Adipocyte (in vitro differentiated cells): Measurements from ENCODE around the gene POLA1.
"Not testable (repeated sequence)": the region's sequence is repeated elsewhere in the genome, so short reads cannot be mapped to it uniquely, and the experiment has no call there.

Experiments
- DNase-seq: peaks from one replicate; pipeline ENCODE4 v3.0.0-alpha.2; 2015; ENCODE audit warnings: low read depth
- H3K27me3 ChIP-seq: replicated peaks from 2 replicates; pipeline ENCODE4 v1.7.0; 2013; ENCODE audit warnings: mild to moderate bottlenecking, low read length, moderate library complexity; ENCODE audit not compliant: control insufficient read depth, insufficient read depth
- H3K36me3 ChIP-seq: 2 replicates; pipeline ENCODE4 v1.7.0; 2013; ENCODE audit warnings: low read length, mild to moderate bottlenecking, moderate library complexity; ENCODE audit not compliant: control insufficient read depth, insufficient read depth, severe bottlenecking
- H3K4me1 ChIP-seq: 2 replicates; pipeline ENCODE4 v1.7.0; 2013; ENCODE audit warnings: mild to moderate bottlenecking, low read length, moderate library complexity; ENCODE audit not compliant: control insufficient read depth, insufficient read depth
- H3K4me3 ChIP-seq: 2 replicates; pipeline ENCODE4 v1.7.0; 2013; ENCODE audit warnings: mild to moderate bottlenecking, low read length, moderate library complexity
- H3K9ac ChIP-seq: 2 replicates; pipeline ENCODE4 v1.7.0; 2013; ENCODE audit warnings: mild to moderate bottlenecking, low read length, moderate library complexity
- H3K9me3 ChIP-seq: 2 replicates; pipeline ENCODE4 v1.7.0; 2013; ENCODE audit warnings: mild to moderate bottlenecking, low read length, moderate library complexity; ENCODE audit not compliant: control insufficient read depth

Gene POLA1

DNA sequence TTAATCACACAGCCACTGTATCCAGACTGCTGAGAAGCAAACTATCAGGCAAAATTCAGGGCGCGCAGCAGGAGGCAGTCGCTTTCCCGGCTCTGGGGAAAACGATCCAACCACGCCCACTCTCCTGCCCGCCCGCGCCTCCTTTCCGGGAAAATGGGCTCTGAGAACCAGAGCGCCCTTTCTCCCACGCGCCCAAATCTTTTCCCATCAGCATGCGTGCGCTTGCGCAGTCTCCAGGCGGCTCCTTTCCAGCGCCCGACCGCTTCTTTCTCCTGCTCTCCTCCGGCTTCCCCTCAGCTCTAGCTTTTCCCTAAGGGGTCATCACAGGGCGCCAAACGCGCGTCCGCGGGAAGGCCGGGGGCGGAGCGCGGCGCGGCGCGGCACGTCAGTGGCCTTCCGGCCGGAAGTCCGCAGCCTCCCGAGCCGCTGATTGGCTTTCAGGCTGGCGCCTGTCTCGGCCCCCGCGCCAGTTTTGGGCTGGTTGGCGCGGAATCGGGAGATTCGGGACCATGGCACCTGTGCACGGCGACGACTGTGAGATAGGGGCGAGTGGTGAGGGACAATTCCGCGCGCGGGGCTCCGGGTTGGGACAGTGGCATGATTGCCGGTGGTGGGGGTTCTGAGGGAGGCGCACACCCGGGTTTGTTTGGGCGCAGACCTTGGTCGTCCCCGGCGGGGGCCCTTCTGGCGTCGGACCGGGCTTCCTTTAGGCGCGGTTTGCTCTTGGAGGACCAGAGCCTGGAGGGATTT is at the start of gene POLA1:
Gene POLA1 (plus strand): TSS at position 466 of the 750 bp plus-strand sequence. CDS start 44 bp downstream, at position 510.
- H3K27me3 ChIP-seq, result no peaks in the 10 kb centered on the region

DNA sequence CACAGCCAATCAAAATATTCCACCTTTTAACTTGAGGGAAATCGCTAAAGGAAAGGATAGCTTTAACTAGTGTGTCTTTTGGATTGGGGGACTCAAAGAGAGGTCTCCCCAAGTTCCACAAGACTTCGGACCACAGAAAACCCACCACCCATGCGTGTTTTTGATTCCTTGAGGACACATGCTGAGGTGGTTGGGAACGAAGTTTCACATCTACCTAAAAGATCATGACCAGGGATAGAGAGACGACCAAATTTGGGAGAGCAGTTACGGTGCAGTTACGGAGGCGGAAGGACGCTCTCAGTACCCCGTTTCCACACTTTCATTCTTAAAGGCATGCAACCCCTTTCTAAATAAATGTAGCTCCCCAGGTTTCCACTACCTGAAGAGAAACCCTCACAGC is 47.7 kb upstream of the POLA1 start:
- DNase-seq, result no peak
- Histone ChIP-seq H3K36me3 (no peaks in the 10 kb centered on the region), H3K9me3 (no peaks in the 10 kb centered on the region), H3K27me3 (peaks cover 51% of the 10 kb centered on the region), H3K4me1 (no peaks in the 10 kb centered on the region), H3K9ac (no peak overlapping the region), H3K4me3 (no peak overlapping the region)

More for the DNA sequence above, at the start of gene POLA1:
- Histone ChIP-seq H3K4me1 (no peaks in the 10 kb centered on the region), H3K4me3 (peak within 1 kb of the TSS; percentile 77), H3K36me3 (no peaks in the 10 kb centered on the region), H3K9ac (peak within 1 kb of the TSS; percentile 78), H3K9me3 (no peaks in the 10 kb centered on the region)
- DNase-seq, result peak; percentile 94

DNA sequence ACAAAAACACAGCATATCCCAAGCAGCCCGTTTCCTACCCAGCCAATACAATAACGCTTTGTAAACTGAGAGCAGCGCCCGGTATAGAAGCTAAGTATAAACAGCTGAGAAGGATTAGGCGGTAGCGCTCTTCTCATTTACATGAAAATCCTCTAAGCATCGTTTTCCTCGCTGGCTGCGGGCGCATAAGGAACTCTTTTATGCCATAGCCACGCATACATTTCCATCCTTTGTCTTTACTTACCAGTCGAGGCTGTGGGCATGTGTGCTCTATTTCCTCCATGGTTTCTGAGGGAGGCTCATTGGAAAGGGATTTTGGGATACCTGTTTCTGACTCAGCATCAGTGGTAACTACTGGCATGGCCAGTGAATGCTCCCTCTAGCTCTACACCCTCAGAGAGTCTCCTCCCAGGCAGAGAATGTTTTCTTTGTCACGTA is 47.0 kb upstream of the POLA1 start:
- DNase-seq, result peak; percentile 52
- H3K9me3 ChIP-seq, result no peaks in the 10 kb centered on the region

GRCh38 chrX:24647257-24648058 is 46.3 kb upstream of the POLA1 start, which contains the start of gene PCYT1B:
Gene PCYT1B, minus strand, starts transcription at chrX:24647347. Its CDS starts 242 bp downstream, at chrX:24647105.
- DNase-seq, result peak; percentile 86
- Histone ChIP-seq H3K4me3 (peak within 1 kb of the TSS; percentile 66), H3K9ac (no peak within 1 kb of the TSS), H3K27me3 (peaks cover 42% of the 10 kb centered on the region), H3K9me3 (no peaks in the 10 kb centered on the region), H3K4me1 (no peaks in the 10 kb centered on the region), H3K36me3 (no peaks in the 10 kb centered on the region)

More for the DNA sequence above, 47.0 kb upstream of the POLA1 start:
- no peaks in the 10 kb centered on the region for H3K4me1 ChIP-seq
- peaks cover 49% of the 10 kb centered on the region for H3K27me3 ChIP-seq
- no peak overlapping the region for H3K9ac ChIP-seq
- peak overlapping the region; percentile 37 for H3K4me3 ChIP-seq
- H3K36me3 ChIP-seq, result no peaks in the 10 kb centered on the region

DNA sequence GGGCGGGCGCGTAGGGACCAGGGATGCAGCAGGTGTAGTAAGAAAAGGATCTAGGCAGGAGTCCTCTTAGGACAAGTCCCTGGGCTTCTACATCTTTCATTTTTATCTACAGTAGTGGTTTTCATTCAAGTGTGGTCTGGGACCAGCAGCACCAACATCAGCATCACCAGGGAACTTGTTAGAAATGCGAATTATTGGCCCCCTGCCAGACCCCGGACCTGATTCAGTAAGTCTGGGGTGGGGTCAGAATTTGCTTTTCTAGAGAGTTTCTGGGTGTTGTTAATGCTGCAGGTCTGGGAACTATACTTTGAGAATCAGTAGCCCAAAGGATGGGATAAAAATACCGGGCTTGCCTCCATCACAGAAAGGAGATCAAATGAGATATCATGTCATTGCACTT is 45.2 kb upstream of the POLA1 start:
- Histone ChIP-seq H3K36me3 (no peaks in the 10 kb centered on the region), H3K9ac (no peak overlapping the region), H3K4me1 (no peaks in the 10 kb centered on the region), H3K9me3 (peaks cover 4% of the 10 kb centered on the region), H3K27me3 (peaks cover 39% of the 10 kb centered on the region), H3K4me3 (no peak overlapping the region)
- DNase-seq, result no peak

- Histone ChIP-seq H3K4me3 (no peak overlapping the region), H3K27me3 (peaks cover 23% of the 10 kb centered on the region), H3K9me3 (peaks cover 4% of the 10 kb centered on the region), H3K4me1 (no peaks in the 10 kb centered on the region), H3K9ac (no peak overlapping the region), H3K36me3 (no peaks in the 10 kb centered on the region)
- no peak for DNase-seq
Measured at GRCh38 chrX:24651783-24652182, 41.9 kb upstream of the POLA1 start.

GRCh38 chrX:24655679-24656078 is 38.0 kb upstream of the POLA1 start:
- not testable (repeated sequence) for H3K9ac ChIP-seq, DNase-seq, H3K27me3 ChIP-seq, H3K4me3 ChIP-seq, H3K9me3 ChIP-seq, H3K36me3 ChIP-seq, H3K4me1 ChIP-seq

DNA sequence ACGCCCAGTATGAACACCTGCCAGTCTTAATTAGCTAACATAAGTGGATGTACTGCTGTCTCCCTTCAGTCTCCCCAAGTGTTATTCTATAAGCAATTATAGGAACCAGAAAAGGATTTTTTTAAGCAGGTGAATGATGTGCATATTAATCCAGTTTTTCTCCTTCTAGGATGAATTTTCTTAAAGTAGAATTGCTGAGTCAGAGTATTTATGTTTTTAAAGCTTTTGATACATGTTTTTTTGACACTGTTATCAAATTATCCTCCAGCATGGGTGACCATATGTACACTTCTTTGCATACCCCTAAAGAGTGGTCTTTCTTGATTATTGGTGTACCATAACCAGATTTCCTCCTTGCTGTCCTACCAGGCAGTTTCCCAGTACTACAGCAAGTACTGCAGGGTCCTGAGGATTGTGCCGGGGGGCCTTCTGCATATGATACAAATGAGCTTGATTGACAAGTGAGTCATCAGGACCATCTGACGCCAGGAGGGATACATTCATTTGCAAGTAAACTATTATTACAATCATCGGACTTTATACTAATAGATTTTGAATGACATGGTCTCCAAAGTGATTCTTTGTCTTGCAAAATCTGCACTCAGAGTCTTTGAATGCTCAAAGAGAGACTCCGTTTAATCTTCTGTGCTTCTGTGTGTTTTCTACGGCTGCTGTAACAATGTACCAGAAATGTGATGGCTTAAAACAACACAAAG is 35.9 kb upstream of the POLA1 start:
- Histone ChIP-seq H3K9me3 (peaks cover 4% of the 10 kb centered on the region), H3K9ac (no peak overlapping the region), H3K27me3 (peaks cover 21% of the 10 kb centered on the region), H3K36me3 (no peaks in the 10 kb centered on the region), H3K4me3 (no peak overlapping the region), H3K4me1 (no peaks in the 10 kb centered on the region)
- no peak for DNase-seq

DNA sequence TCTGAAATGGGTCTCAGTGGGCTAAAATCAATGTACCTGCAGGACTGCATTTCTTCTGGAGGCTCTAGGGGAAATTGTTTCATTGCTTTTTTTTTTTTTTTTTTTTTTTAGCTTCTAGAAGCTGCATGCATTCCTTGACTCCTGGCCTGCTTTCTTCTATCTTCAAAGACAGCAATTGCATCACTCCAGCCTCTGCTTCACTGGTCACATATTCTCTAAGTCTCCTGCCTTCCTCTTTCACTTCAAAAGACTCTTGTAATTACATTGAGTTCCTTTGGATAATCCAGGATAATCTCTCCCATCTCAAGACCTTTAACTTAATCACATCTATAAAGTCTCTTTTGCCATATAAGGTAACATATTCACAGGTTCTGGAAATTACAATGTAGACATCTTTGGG is 35.3 kb upstream of the POLA1 start:
- Histone ChIP-seq H3K4me1 (no peaks in the 10 kb centered on the region), H3K36me3 (no peaks in the 10 kb centered on the region), H3K4me3 (no peak overlapping the region), H3K9me3 (peaks cover under 1% of the 10 kb centered on the region), H3K9ac (no peak overlapping the region), H3K27me3 (peaks cover 23% of the 10 kb centered on the region)
- DNase-seq, result no peak

DNA sequence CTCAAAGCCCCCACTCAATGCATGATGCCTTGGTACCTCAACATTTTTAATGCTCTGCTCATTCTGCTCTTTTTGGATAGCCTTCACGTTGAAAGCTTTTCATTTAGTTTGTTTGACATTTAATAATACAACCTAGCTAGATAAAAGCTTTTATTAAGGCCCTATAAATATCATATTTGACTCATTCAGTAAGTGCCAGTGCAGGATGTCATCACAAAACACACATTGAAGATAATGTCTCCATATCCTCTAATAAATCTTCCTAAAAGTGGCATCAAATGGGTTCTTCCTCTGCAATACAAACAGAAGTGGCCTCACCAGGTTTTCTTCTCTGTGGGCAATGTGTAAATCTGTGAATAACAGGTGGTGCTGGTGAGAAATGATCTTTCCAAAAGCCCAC is 34.6 kb upstream of the POLA1 start:
- Histone ChIP-seq H3K9me3 (no peaks in the 10 kb centered on the region), H3K27me3 (peaks cover 26% of the 10 kb centered on the region), H3K4me1 (no peaks in the 10 kb centered on the region), H3K9ac (no peak overlapping the region), H3K4me3 (no peak overlapping the region), H3K36me3 (no peaks in the 10 kb centered on the region)
- DNase-seq, result no peak

GRCh38 chrX:24659646-24660045 is 34.1 kb upstream of the POLA1 start:
- Histone ChIP-seq H3K27me3 (peaks cover 31% of the 10 kb centered on the region), H3K9me3 (no peaks in the 10 kb centered on the region), H3K4me3 (no peak overlapping the region), H3K4me1 (no peaks in the 10 kb centered on the region), H3K9ac (no peak overlapping the region), H3K36me3 (no peaks in the 10 kb centered on the region)
- no peak for DNase-seq
